Measurements from ENCODE around the gene PRSS2. TPM values are rescaled to one million over a fixed set of nuclear protein-coding genes. Genes with fewer than 3 reads are reported as not detected.
"Not testable (repeated sequence)": the region's sequence is repeated elsewhere in the genome, so short reads cannot be mapped to it uniquely, and the experiment has no call there.

PRSS2 gene
- total RNA-seq, 1 experiment from 2014 or later, result not detected

GRCh38 chr7:142750321-142750938 is 20.3 kb upstream of the PRSS2 start:
- POLR2A ChIA-PET, result no interaction called here
- no TSS peak for BruUV-seq (replicated peaks)
- H3K9me3 Mint-ChIP-seq (ENCODE audit: unreplicated experiment), result no peaks in the 10 kb centered on the region
- CTCF ChIA-PET, result interaction anchor here (0.8 to 1.5 kb wide), 3 partner anchors 33 to 61 kb away, joined by 3 to 10 read pairs (median 5); no protein-coding TSS in a partner anchor
- intact Hi-C loops (cut with micrococcal nuclease), result no loop called here
- H3K27me3 Mint-ChIP-seq (ENCODE audit: insufficient read depth, unreplicated experiment), result peaks cover 54% of the 10 kb centered on the region
- peaks cover 6% of the 10 kb centered on the region for H3K4me1 Mint-ChIP-seq (ENCODE audit: insufficient read depth, unreplicated experiment)
- H3K27ac Mint-ChIP-seq (ENCODE audit: low read depth, unreplicated experiment), result no peak overlapping the region
- no peak overlapping the region for H3K4me3 Mint-ChIP-seq (ENCODE audit: unreplicated experiment)
- no peaks in the 10 kb centered on the region for H3K36me3 Mint-ChIP-seq (ENCODE audit: insufficient read depth, unreplicated experiment)
- TF ChIP-seq CTCF (IDR thresholded peaks at IDR 0.05; ENCODE audit: unreplicated experiment), result no peak
- no peak for DNase-seq (ENCODE audit: unreplicated experiment)

GRCh38 chr7:142751526-142752175 is 19.1 kb upstream of the PRSS2 start:
- ChIA-PET POLR2A (interaction anchor here (0.6 kb wide), 1 partner anchor 79 kb away, joined by 8 read pairs; no protein-coding TSS in a partner anchor), CTCF (interaction anchor here (0.6 to 1.1 kb wide), 3 partner anchors 59 to 217 kb away, joined by 4 read pairs; no protein-coding TSS in a partner anchor)
- H3K4me3 Mint-ChIP-seq (ENCODE audit: unreplicated experiment); H3K4me1 Mint-ChIP-seq (ENCODE audit: insufficient read depth, unreplicated experiment); intact Hi-C loops (cut with micrococcal nuclease); H3K36me3 Mint-ChIP-seq (ENCODE audit: insufficient read depth, unreplicated experiment); DNase-seq (ENCODE audit: unreplicated experiment); BruUV-seq (replicated peaks); H3K27ac Mint-ChIP-seq (ENCODE audit: low read depth, unreplicated experiment); H3K9me3 Mint-ChIP-seq (ENCODE audit: unreplicated experiment): not testable (repeated sequence)
- H3K27me3 Mint-ChIP-seq (ENCODE audit: insufficient read depth, unreplicated experiment), result peaks cover 43% of the 10 kb centered on the region

GRCh38 chr7:142752376-142753225 is 18.2 kb upstream of the PRSS2 start:
- H3K4me3 Mint-ChIP-seq (ENCODE audit: unreplicated experiment), result no peak overlapping the region
- ChIA-PET POLR2A (interaction anchor here (0.6 kb wide), 1 partner anchor 80 kb away, joined by 8 read pairs; no protein-coding TSS in a partner anchor), CTCF (interaction anchor here (0.6 to 1.1 kb wide), 7 partner anchors 19 to 130 kb away, joined by 3 to 5 read pairs (median 4); no protein-coding TSS in a partner anchor)
- no peak for TF ChIP-seq CTCF (IDR thresholded peaks at IDR 0.05; ENCODE audit: unreplicated experiment)
- intact Hi-C loops (cut with micrococcal nuclease), result no loop called here
- no peak for DNase-seq (ENCODE audit: unreplicated experiment)
- no peaks in the 10 kb centered on the region for H3K36me3 Mint-ChIP-seq (ENCODE audit: insufficient read depth, unreplicated experiment)
- BruUV-seq (replicated peaks), result no TSS peak
- H3K4me1 Mint-ChIP-seq (ENCODE audit: insufficient read depth, unreplicated experiment), result peaks cover 6% of the 10 kb centered on the region
- H3K27ac Mint-ChIP-seq (ENCODE audit: low read depth, unreplicated experiment), result no peak overlapping the region
- H3K9me3 Mint-ChIP-seq (ENCODE audit: unreplicated experiment), result no peaks in the 10 kb centered on the region
- peaks cover 49% of the 10 kb centered on the region for H3K27me3 Mint-ChIP-seq (ENCODE audit: insufficient read depth, unreplicated experiment)

- CTCF ChIA-PET, result interaction anchor here (0.6 to 1.1 kb wide), 7 partner anchors 18 to 275 kb away, joined by 3 to 5 read pairs (median 3); partner anchors contain the start of gene PRSS2
- Mint-ChIP-seq H3K9me3 (ENCODE audit: unreplicated experiment) (no peaks in the 10 kb centered on the region), H3K4me3 (ENCODE audit: unreplicated experiment) (no peak overlapping the region), H3K27me3 (ENCODE audit: insufficient read depth, unreplicated experiment) (peaks cover 49% of the 10 kb centered on the region), H3K4me1 (ENCODE audit: insufficient read depth, unreplicated experiment) (peaks cover 6% of the 10 kb centered on the region), H3K36me3 (ENCODE audit: insufficient read depth, unreplicated experiment) (no peaks in the 10 kb centered on the region), H3K27ac (ENCODE audit: low read depth, unreplicated experiment) (no peak overlapping the region)
- TF ChIP-seq CTCF (IDR thresholded peaks at IDR 0.05; ENCODE audit: unreplicated experiment), result no peak
- intact Hi-C loops (cut with micrococcal nuclease), result no loop called here
- POLR2A ChIA-PET, result no interaction called here
- BruUV-seq (replicated peaks), result no TSS peak
- no peak for DNase-seq (ENCODE audit: unreplicated experiment)
These were observed 17.4 kb upstream of the PRSS2 start for GRCh38 chr7:142753366-142753765.

GRCh38 chr7:142753925-142754491 is 16.8 kb upstream of the PRSS2 start:
- intact Hi-C loops (cut with micrococcal nuclease); DNase-seq (ENCODE audit: unreplicated experiment); H3K4me3 Mint-ChIP-seq (ENCODE audit: unreplicated experiment); H3K36me3 Mint-ChIP-seq (ENCODE audit: insufficient read depth, unreplicated experiment); POLR2A ChIA-PET; H3K27ac Mint-ChIP-seq (ENCODE audit: low read depth, unreplicated experiment); H3K9me3 Mint-ChIP-seq (ENCODE audit: unreplicated experiment); BruUV-seq (replicated peaks): not testable (repeated sequence)
- CTCF ChIA-PET, result interaction anchor here (0.6 to 1.1 kb wide), 3 partner anchors 18 to 276 kb away, joined by 3 to 5 read pairs (median 3); partner anchors contain the start of gene PRSS2
- peaks cover 49% of the 10 kb centered on the region for H3K27me3 Mint-ChIP-seq (ENCODE audit: insufficient read depth, unreplicated experiment)
- peaks cover 12% of the 10 kb centered on the region for H3K4me1 Mint-ChIP-seq (ENCODE audit: insufficient read depth, unreplicated experiment)

Data from MCF 10A (cell line).